BLaER1 (cell line): Measurements from ENCODE around the gene TRIM72.

Source experiments
- H3K27ac ChIP-seq: shearing (Covaris generic); formaldehyde crosslinking; 2 replicates; pipeline ENCODE4 v1.8.1; 2022
- H3K27me3 ChIP-seq: shearing (Covaris generic); formaldehyde crosslinking; 2 replicates; pipeline ENCODE4 v1.8.1; 2022
- H3K36me3 ChIP-seq: shearing (Covaris generic); formaldehyde crosslinking; 2 replicates; pipeline ENCODE4 v1.8.1; 2022
- H3K4me1 ChIP-seq: shearing (Covaris generic); formaldehyde crosslinking; 2 replicates; pipeline ENCODE4 v1.8.1; 2022
- H3K4me2 ChIP-seq: shearing (Covaris generic); formaldehyde crosslinking; 2 replicates; pipeline ENCODE4 v1.8.1; 2022
- H3K4me3 ChIP-seq: shearing (Covaris generic); formaldehyde crosslinking; 2 replicates; pipeline ENCODE4 v1.8.1; 2022
- H3K9ac ChIP-seq: shearing (Covaris generic); formaldehyde crosslinking; 2 replicates; pipeline ENCODE4 v1.8.1; 2022
- H3K9me3 ChIP-seq: shearing (Covaris generic); formaldehyde crosslinking; 2 replicates; pipeline ENCODE4 v1.8.1; 2022
- H4K20me1 ChIP-seq: shearing (Covaris generic); formaldehyde crosslinking; 2 replicates; pipeline ENCODE4 v1.8.1; 2022
- Cebpa-rat ChIP-seq: shearing (Covaris generic); IDR thresholded peaks from 2 replicates; pipeline ENCODE4 v1.8.1; 2022

The TRIM72 gene

DNA sequence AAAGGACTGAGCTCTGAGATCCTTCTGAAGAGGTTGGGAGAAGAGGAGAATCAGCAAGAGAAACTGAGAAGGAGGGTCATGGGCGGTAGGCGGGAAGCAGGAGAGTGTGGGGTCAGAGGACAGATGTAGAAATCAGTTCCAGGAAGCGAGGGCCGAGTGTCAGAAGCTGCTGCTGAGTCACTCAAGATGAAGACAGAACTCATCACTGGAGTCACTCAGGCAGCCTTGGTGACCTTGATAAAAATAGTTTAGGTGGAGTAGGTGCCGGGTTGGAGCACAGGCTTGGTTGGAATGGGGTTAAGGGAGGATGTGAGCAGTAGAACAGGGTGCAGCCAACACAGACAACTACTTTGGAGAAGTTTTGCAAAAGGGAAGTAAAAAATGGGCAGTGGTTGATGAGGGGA is 39.7 kb downstream of the TRIM72 start:
- peaks cover 18% of the 10 kb centered on the region for H3K4me1 ChIP-seq
- H4K20me1 ChIP-seq: no peaks in the 10 kb centered on the region
- H3K4me2 ChIP-seq: no peak overlapping the region
- H3K9ac ChIP-seq: no peak overlapping the region
- no peaks in the 10 kb centered on the region for H3K9me3 ChIP-seq
- no peaks in the 10 kb centered on the region for H3K36me3 ChIP-seq
- no peaks in the 10 kb centered on the region for H3K27me3 ChIP-seq
- H3K4me3 ChIP-seq: no peak overlapping the region
- H3K27ac ChIP-seq: no peak overlapping the region
- TF ChIP-seq Cebpa-rat: no peak

DNA sequence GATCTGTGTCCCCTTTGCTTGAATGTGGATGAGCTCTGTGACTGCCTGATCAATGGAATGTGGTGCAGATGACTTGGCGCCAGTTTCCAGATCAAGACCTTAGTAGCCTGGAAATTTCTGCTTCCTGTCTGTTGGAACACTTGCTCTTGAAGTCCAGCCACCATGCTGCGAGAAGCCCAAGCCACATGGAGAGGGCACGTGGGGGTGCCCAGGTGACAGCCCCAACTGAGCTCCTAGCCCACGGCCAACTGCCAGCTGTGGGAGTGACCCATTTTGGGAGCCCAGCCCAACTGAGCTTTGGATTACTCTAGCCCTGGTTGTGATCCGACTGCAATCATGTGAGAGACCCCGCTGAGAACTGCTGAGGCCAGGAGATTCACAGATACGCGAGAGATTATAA is 42.5 kb downstream of the TRIM72 start:
- Histone ChIP-seq H3K9me3 (no peaks in the 10 kb centered on the region), H3K36me3 (no peaks in the 10 kb centered on the region), H3K27ac (no peak overlapping the region), H3K4me2 (no peak overlapping the region), H3K27me3 (no peaks in the 10 kb centered on the region), H3K9ac (no peak overlapping the region), H3K4me1 (peaks cover 29% of the 10 kb centered on the region), H3K4me3 (no peak overlapping the region), H4K20me1 (no peaks in the 10 kb centered on the region)
- TF ChIP-seq Cebpa-rat: no peak

DNA sequence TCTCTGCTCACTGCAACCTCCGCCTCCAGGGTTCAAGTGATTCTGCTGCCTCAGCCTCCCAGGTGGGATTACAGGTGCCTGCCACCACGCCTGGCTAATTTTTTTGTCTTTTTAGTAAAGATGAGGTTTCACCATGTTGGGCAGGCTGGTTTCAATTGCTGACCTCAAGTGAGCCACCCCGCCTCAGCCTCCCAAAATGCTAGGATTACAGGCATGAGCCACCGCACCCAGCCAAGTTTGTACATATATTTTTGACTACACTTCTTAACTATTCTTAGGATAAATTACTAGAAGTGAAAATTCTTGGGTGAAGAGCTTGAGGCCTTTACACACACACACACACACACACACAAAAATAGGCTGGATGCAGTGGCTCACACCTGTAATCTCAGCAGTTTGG is 44.4 kb downstream of the TRIM72 start:
- no peak overlapping the region for H3K9ac ChIP-seq

DNA sequence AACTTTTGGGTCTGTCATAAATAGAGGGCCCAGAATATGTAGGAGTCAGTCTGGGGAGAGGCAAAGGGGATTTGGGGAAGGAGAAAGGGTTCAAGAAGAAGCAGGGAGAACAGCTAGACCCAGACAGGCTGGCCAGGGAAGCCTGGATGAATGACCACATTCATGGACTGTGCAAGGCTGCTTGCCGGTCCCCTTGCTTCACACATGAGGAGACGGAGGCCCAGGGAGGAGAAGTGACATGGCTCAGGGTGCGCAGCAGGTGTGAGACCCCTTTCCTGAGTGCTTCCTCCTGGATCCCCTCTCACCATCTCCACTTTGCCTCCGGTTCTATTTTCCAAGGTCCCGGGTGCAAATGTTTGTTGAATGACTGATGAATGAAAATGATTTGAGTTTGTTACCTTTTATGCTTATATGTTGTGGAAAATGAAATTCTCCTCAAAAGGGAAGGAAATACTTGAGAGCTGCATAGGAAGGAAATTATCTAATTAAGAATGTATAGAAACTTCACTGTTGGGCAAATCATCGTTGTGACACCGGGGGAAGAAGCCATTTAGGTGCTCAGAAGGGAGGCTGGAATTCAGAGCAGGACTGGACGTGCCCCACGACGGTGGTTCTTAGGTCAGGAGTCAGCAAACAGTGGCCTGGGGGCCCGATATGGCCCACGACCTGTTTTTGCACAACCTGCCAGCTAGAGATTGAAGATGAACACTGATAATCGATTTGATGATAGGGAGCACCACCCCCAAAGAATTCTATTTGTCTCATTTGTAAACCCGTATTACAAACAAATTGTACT is 46.4 kb downstream of the TRIM72 start:
- H4K20me1 ChIP-seq: no peaks in the 10 kb centered on the region
- H3K4me1 ChIP-seq: peaks cover 28% of the 10 kb centered on the region
- no peaks in the 10 kb centered on the region for H3K27me3 ChIP-seq
- no peak overlapping the region for H3K9ac ChIP-seq
- no peaks in the 10 kb centered on the region for H3K36me3 ChIP-seq
- H3K4me2 ChIP-seq: peak overlapping the region; percentile 72
- no peak for TF ChIP-seq Cebpa-rat
- no peak overlapping the region for H3K4me3 ChIP-seq
- H3K27ac ChIP-seq: no peak overlapping the region; the same call in 1 of the 2 replicates
- H3K9me3 ChIP-seq: no peaks in the 10 kb centered on the region

More for the DNA sequence above, 44.4 kb downstream of the TRIM72 start:
- Histone ChIP-seq H3K27me3 (no peaks in the 10 kb centered on the region), H3K27ac (no peak overlapping the region), H3K4me2 (no peak overlapping the region), H3K4me1 (peaks cover 29% of the 10 kb centered on the region), H3K9me3 (no peaks in the 10 kb centered on the region), H3K36me3 (no peaks in the 10 kb centered on the region), H3K4me3 (no peak overlapping the region), H4K20me1 (no peaks in the 10 kb centered on the region)
- TF ChIP-seq Cebpa-rat: no peak

DNA sequence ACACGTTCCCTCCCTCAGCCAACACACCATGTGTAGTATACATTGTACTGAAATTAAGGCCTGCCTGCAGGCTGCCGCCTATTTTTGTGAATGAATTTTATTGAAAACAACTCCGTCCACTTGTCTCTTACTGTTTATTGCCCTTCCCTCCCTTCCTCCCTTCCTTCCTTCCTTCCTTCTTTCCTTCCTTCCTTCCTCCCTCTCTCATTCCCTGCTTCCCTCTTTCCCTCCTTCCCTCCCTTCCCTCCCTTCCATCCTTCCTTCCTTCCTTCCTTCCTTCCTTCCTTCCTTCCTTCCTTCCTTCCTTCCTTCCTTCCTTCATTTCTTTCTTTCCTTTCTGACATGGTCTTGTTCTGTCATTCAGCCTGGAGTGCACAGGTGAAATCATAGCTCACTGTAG is 48.2 kb downstream of the TRIM72 start:
- H3K9ac ChIP-seq: no peak overlapping the region
- no peaks in the 10 kb centered on the region for H3K9me3 ChIP-seq
- no peak overlapping the region for H3K4me2 ChIP-seq
- no peaks in the 10 kb centered on the region for H3K27me3 ChIP-seq
- no peak overlapping the region for H3K27ac ChIP-seq
- no peak for TF ChIP-seq Cebpa-rat
- peaks cover 35% of the 10 kb centered on the region for H3K4me1 ChIP-seq
- no peaks in the 10 kb centered on the region for H3K36me3 ChIP-seq
- H3K4me3 ChIP-seq: no peak overlapping the region
- no peaks in the 10 kb centered on the region for H4K20me1 ChIP-seq

DNA sequence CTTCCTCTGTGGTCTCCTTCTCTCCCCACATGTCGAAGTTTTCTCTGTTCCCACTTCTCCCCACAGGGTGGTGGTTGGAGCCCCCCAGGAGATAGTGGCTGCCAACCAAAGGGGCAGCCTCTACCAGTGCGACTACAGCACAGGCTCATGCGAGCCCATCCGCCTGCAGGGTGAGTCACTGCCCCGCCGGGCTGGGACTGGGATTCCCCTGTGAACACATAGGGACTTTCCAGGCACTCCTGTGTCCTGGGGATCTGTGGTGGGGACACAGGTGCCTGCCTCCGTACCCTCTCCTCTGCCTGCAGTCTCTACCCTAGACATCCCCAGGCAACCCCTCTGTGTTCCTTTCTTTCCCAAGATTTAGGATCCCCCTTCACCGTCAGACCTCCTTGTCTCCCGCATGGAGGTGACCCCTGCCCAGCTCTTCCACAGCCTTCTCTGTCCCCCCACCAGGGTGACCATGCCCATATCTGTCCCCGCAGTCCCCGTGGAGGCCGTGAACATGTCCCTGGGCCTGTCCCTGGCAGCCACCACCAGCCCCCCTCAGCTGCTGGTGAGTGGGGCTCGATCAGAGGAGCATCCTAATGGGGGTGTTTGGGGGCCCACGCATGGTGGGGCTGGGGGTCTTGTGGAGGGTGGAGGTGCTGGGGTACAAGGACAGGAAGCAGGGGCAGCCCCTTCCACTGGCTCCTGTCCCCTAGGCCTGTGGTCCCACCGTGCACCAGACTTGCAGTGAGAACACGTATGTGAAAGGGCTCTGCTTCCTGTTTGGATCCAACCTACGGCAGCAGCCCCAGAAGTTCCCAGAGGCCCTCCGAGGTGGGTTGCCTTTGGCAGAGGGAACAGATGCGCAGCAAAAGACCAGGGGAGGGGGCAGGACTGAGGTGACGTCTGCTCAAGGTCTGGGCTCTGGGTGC is 51.7 kb downstream of the TRIM72 start:
- no peaks in the 10 kb centered on the region for H3K36me3 ChIP-seq
- no peaks in the 10 kb centered on the region for H3K9me3 ChIP-seq
- TF ChIP-seq Cebpa-rat: no peak
- no peaks in the 10 kb centered on the region for H4K20me1 ChIP-seq
- H3K4me2 ChIP-seq: peak overlapping the region; percentile 50
- H3K27ac ChIP-seq: 0 out of 2 replicates have a peak overlapping the region, but pooled peaks have one; percentile 30
- peaks cover 19% of the 10 kb centered on the region for H3K4me1 ChIP-seq
- H3K4me3 ChIP-seq: no peak overlapping the region
- peak overlapping the region; percentile 10; the same call in 1 of the 2 replicates for H3K9ac ChIP-seq
- H3K27me3 ChIP-seq: no peaks in the 10 kb centered on the region

DNA sequence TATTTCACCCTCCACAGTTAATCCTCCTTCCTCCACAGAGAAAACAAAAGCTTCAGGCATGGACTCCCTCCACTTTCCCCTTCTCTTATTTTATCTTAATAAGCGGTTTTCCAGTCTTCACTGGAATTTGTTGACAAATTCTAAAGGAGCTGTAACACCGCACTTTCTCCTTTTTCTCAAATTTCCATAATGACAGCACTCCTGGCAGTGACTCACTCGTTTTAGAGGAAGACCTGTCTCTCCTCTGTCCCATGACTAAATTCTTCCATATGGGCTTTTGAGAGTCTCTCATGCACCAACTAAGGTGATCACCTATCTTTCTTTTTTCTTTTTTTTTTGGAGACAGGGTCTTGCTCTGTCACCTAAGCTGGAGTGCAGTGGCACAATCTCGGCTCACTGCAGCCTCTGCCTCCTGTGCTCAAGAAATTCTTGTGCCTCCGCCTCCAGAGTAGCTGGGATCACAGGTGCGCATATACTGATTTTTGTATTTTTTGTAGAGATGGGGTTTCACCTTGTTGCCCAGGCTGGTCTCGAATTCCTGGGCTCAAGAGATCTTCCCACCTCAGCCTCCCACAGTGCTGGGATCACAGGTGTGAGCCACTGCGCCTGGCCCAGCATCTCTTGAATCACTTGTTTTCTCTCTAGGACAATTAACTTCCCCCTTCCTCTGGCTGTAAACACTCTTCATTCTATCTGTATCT is 53.6 kb downstream of the TRIM72 start:
- Histone ChIP-seq H3K4me3 (no peak overlapping the region), H3K9ac (no peak overlapping the region), H3K27me3 (no peaks in the 10 kb centered on the region), H4K20me1 (no peaks in the 10 kb centered on the region), H3K36me3 (no peaks in the 10 kb centered on the region), H3K4me2 (no peak overlapping the region), H3K9me3 (no peaks in the 10 kb centered on the region), H3K4me1 (peaks cover 13% of the 10 kb centered on the region), H3K27ac (no peak overlapping the region)
- TF ChIP-seq Cebpa-rat: no peak

DNA sequence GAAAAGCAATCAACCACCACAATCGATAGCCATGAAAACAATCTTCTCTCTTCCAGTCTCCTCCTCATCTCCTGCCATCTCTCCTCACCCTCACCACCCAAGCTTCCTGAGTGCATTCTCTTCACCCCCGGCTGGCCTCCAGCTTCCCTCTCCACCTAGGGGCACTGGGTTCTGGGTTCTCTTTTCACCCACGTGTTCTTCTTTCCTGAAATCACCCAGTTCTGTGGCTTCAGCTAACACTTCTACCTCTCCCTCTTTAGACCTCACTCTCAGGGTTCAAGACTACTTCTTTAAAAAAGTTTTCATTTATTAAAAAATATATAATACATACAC is 54.1 kb downstream of the TRIM72 start:
- H3K27me3 ChIP-seq: no peaks in the 10 kb centered on the region
- no peak overlapping the region for H3K9ac ChIP-seq
- peaks cover 17% of the 10 kb centered on the region for H3K4me1 ChIP-seq
- H4K20me1 ChIP-seq: no peaks in the 10 kb centered on the region
- H3K27ac ChIP-seq: no peak overlapping the region
- H3K4me3 ChIP-seq: no peak overlapping the region
- no peaks in the 10 kb centered on the region for H3K9me3 ChIP-seq
- H3K36me3 ChIP-seq: no peaks in the 10 kb centered on the region
- H3K4me2 ChIP-seq: no peak overlapping the region
- TF ChIP-seq Cebpa-rat: no peak

DNA sequence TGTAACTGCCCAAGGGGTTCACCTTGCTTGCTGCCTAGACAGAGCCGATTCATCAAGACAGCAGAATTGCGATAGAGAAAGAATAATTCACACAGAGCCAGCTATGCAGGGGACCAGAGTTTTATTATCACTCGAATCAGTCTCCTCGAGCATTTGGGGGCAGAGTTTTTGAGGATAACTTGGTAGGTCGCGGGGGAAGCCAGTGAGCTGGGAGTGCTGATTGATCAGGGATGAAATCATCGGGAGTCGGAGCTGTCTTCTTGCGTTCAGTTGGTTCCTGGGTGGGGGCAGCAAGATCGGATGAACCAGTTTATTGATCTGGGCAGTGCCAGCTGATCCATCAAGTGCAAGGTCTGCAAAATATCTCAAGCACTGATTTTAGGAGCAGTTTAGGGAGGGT is 55.0 kb downstream of the TRIM72 start:
- Histone ChIP-seq H3K9ac (no peak overlapping the region), H3K9me3 (no peaks in the 10 kb centered on the region), H3K4me3 (no peak overlapping the region), H3K4me2 (no peak overlapping the region), H4K20me1 (no peaks in the 10 kb centered on the region), H3K4me1 (peaks cover 19% of the 10 kb centered on the region), H3K27me3 (no peaks in the 10 kb centered on the region), H3K36me3 (no peaks in the 10 kb centered on the region), H3K27ac (no peak overlapping the region)
- no peak for TF ChIP-seq Cebpa-rat
